ENCODE data around the gene CRTAP. TPM values are rescaled to one million over a fixed set of nuclear protein-coding genes. Genes with fewer than 3 reads are reported as not detected.
A peak's percentile ranks its signal among the peaks of the same experiment; 100 is the strongest.

CRTAP gene
- total and polyA plus RNA-seq, 2 of the 13 experiments (the other 11 are each of a cell fraction or from before 2014, with no cell fraction given): 54.2 to 119 TPM

GRCh38 chr3:33144433-33144832 lies 30.6 kb downstream of the CRTAP start:
- no peaks in the 10 kb centered on the region for H3K9me3 ChIP-seq (ENCODE audit: low read length)
- POLR2A ChIA-PET: no interaction called here
- TF ChIP-seq TCF7 (IDR thresholded peaks at IDR 0.05; ENCODE audit: low read depth): no peak
- no peak for TF ChIP-seq RXRA (CRISPR knock-in tag; IDR thresholded peaks at IDR 0.05)
- TF ChIP-seq STAG1 (CRISPR knock-in tag; IDR thresholded peaks at IDR 0.05): peak; percentile 35
- TF ChIP-seq CTCF (CRISPR knock-in tag; IDR thresholded peaks at IDR 0.05): peak; percentile 55
- no peak for TF ChIP-seq ZNF7 (CRISPR knock-in tag; IDR thresholded peaks at IDR 0.05)
- DNase-seq (ENCODE audit: low spot score): peak; percentile 10
- CTCF ChIA-PET (ENCODE audit: low intra/inter-chr PET ratio, low total read pairs): no interaction called here
- BruUV-seq (replicated peaks): no TSS peak
- no peak overlapping the region for H3K27ac ChIP-seq (ENCODE audit: extremely low read length, insufficient read depth, low read length)
- H2AFZ ChIP-seq (ENCODE audit: low read length): no peak overlapping the region
- peak; percentile 73 for ATAC-seq
- H3K4me1 ChIP-seq (ENCODE audit: insufficient read depth, low read length): no peaks in the 10 kb centered on the region
- no peak overlapping the region for H3K9ac ChIP-seq (ENCODE audit: insufficient read depth, low read depth, low read length)
- H4K20me1 ChIP-seq (ENCODE audit: insufficient read depth, low read length): no peaks in the 10 kb centered on the region
- peaks cover 3 to 11% of the 10 kb centered on the region in 2 experiments; a peak in 3 of 5 replicates for H3K36me3 ChIP-seq (replicated peaks in 1 of 2; ENCODE audit: control insufficient read depth in 1 of 2, insufficient read depth in 2 of 2, low read length in 2 of 2)
- intact Hi-C loops (cut with micrococcal nuclease; ENCODE audit: unreplicated experiment) (no loop called here), in situ Hi-C loops (cut with HindIII; ENCODE audit: extremely low pct_ligation_motif_present, low pct_unique_long_range_greater_than_20kb) (no loop called here)
- no peaks in the 10 kb centered on the region for H3K27me3 ChIP-seq (ENCODE audit: control insufficient read depth in 1 of 2, insufficient read depth in 2 of 2, low read length in 2 of 2)
- no peak for FAIRE-seq
- no peak overlapping the region for H3K4me2 ChIP-seq (ENCODE audit: low read depth, low read length)
- H3K4me3 ChIP-seq (replicated peaks in 1 of 3; ENCODE audit: insufficient read depth in 1 of 3, low read depth in 2 of 3, low read length in 3 of 3): no peak overlapping the region
- H3K79me2 ChIP-seq (ENCODE audit: insufficient read depth, low read length): no peaks in the 10 kb centered on the region
- no CpG with 5 or more reads among the region's 1 CpG for WGBS (ENCODE audit: low lambda C conversion rate)

GRCh38 chr3:33145221-33145900 lies 31.5 kb downstream of the CRTAP start:
- CTCF ChIA-PET (ENCODE audit: low intra/inter-chr PET ratio, low total read pairs): no interaction called here
- TF ChIP-seq ETV5 (CRISPR knock-in tag; IDR thresholded peaks at IDR 0.05; ENCODE audit: borderline replicate concordance) (no peak), SOX6 (IDR thresholded peaks at IDR 0.05) (no peak), SOX6 (CRISPR knock-in tag; IDR thresholded peaks at IDR 0.05) (no peak), FOSL1 (CRISPR knock-in tag; IDR thresholded peaks at IDR 0.05; ENCODE audit: borderline replicate concordance) (no peak), E2F5 (CRISPR knock-in tag; conservative IDR thresholded peaks at IDR 0.05) (no peak), ZNF503 (CRISPR knock-in tag; IDR thresholded peaks at IDR 0.05) (no peak), ZSCAN22 (CRISPR knock-in tag; IDR thresholded peaks at IDR 0.05) (no peak), SP1 (IDR thresholded peaks at IDR 0.05) (no peak), SP1 (CRISPR knock-in tag; IDR thresholded peaks at IDR 0.05) (no peak), ZNF569 (CRISPR knock-in tag; IDR thresholded peaks at IDR 0.05; ENCODE audit: borderline replicate concordance) (no peak), YY1 (IDR thresholded peaks at IDR 0.05; ENCODE audit: insufficient read depth, insufficient replicate concordance, low read depth, low read length) (no peak)

More at GRCh38 chr3:33145221-33145900, 31.5 kb downstream of the CRTAP start:
- peaks cover 3 to 11% of the 10 kb centered on the region in 2 experiments; a peak in 3 of 5 replicates for H3K36me3 ChIP-seq (replicated peaks in 1 of 2; ENCODE audit: control insufficient read depth in 1 of 2, insufficient read depth in 2 of 2, low read length in 2 of 2)
- no peak overlapping the region for H2AFZ ChIP-seq (ENCODE audit: low read length)
- in situ Hi-C loops (cut with HindIII; ENCODE audit: extremely low pct_ligation_motif_present, low pct_unique_long_range_greater_than_20kb) (no loop called here), intact Hi-C loops (cut with micrococcal nuclease; ENCODE audit: unreplicated experiment) (no loop called here)
- FAIRE-seq (no peak), DNase-seq (ENCODE audit: low spot score) (no peak), ATAC-seq (no peak)
- 87% methylated on average over 13 of the region's 16 CpGs for WGBS (ENCODE audit: low lambda C conversion rate)
- no peak overlapping the region for H3K4me2 ChIP-seq (ENCODE audit: low read depth, low read length)
- H3K9me3 ChIP-seq (ENCODE audit: low read length): no peaks in the 10 kb centered on the region
- no peaks in the 10 kb centered on the region for H3K4me1 ChIP-seq (ENCODE audit: insufficient read depth, low read length)
- no peaks in the 10 kb centered on the region for H4K20me1 ChIP-seq (ENCODE audit: insufficient read depth, low read length)
- H3K9ac ChIP-seq (ENCODE audit: insufficient read depth, low read depth, low read length): no peak overlapping the region
- H3K79me2 ChIP-seq (ENCODE audit: insufficient read depth, low read length): no peaks in the 10 kb centered on the region
- H3K27me3 ChIP-seq (ENCODE audit: control insufficient read depth in 1 of 2, insufficient read depth in 2 of 2, low read length in 2 of 2): no peaks in the 10 kb centered on the region
- POLR2A ChIA-PET: no interaction called here
- no TSS peak for BruUV-seq (replicated peaks)
- no peak overlapping the region for H3K4me3 ChIP-seq (replicated peaks in 1 of 3; ENCODE audit: insufficient read depth in 1 of 3, low read depth in 2 of 3, low read length in 3 of 3)
- no peak overlapping the region for H3K27ac ChIP-seq (ENCODE audit: extremely low read length, insufficient read depth, low read length)

Measured in HepG2 (cell line).